Measurements from ENCODE around the gene BRWD1.

DNA sequence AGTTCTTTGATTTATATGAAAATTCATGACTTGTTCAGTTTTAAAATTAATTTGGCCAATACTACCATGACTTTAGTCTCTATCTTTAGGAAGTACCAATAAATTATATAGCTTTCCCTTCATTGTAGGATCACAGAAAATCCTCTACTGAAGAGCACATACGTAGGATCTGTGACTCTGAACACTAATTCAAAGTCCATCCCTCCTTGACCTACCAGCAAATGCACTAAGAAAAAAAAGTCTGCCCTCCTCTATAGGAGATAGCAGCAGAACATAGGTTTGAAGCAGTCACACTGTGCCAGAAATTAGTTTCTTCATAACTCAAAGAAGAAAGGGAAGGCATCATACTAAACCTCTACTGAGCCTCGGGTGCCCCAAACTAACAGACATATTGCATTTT lies 16.5 kb downstream of the BRWD1 start:
- TF ChIP-seq, protein P1, sequence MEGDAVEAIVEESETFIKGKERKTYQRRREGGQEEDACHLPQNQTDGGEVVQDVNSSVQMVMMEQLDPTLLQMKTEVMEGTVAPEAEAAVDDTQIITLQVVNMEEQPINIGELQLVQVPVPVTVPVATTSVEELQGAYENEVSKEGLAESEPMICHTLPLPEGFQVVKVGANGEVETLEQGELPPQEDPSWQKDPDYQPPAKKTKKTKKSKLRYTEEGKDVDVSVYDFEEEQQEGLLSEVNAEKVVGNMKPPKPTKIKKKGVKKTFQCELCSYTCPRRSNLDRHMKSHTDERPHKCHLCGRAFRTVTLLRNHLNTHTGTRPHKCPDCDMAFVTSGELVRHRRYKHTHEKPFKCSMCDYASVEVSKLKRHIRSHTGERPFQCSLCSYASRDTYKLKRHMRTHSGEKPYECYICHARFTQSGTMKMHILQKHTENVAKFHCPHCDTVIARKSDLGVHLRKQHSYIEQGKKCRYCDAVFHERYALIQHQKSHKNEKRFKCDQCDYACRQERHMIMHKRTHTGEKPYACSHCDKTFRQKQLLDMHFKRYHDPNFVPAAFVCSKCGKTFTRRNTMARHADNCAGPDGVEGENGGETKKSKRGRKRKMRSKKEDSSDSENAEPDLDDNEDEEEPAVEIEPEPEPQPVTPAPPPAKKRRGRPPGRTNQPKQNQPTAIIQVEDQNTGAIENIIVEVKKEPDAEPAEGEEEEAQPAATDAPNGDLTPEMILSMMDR (IDR thresholded peaks at IDR 0.05), result no peak
- TF ChIP-seq POLR2AphosphoS5 (IDR thresholded peaks at IDR 0.05) (no peak), POLR2A (IDR thresholded peaks at IDR 0.05) (no peak)

Measured in transverse colon (tissue), 4 donors.